Glutamatergic neuron (in vitro differentiated cells): ENCODE results near the gene P2RY12. TPM values are rescaled to one million over a fixed set of nuclear protein-coding genes. Genes with fewer than 3 reads are reported as not detected.

Experiments used
- DNase-seq: peaks from one replicate; pipeline ENCODE4 v3.0.0; 2022
- H3K27ac Mint-ChIP-seq: one replicate; pipeline ENCODE4 v1.8.0; 2020; ENCODE audit warnings: mild to moderate bottlenecking, mixed read lengths, inconsistent platforms; ENCODE audit not compliant: unreplicated experiment
- H3K27me3 Mint-ChIP-seq: one replicate; pipeline ENCODE4 v1.8.0; 2020; ENCODE audit warnings: mild to moderate bottlenecking, moderate library complexity, mixed read lengths, inconsistent platforms; ENCODE audit not compliant: unreplicated experiment
- H3K36me3 Mint-ChIP-seq: one replicate; pipeline ENCODE4 v1.8.0; 2020; ENCODE audit warnings: mild to moderate bottlenecking, mixed read lengths, inconsistent platforms; ENCODE audit not compliant: unreplicated experiment
- H3K4me1 Mint-ChIP-seq: one replicate; pipeline ENCODE4 v1.8.0; 2020; ENCODE audit warnings: mild to moderate bottlenecking, low read depth, mixed read lengths, inconsistent platforms; ENCODE audit not compliant: unreplicated experiment
- H3K4me3 Mint-ChIP-seq: one replicate; pipeline ENCODE4 v1.8.0; 2020; ENCODE audit warnings: mild to moderate bottlenecking, mixed read lengths, inconsistent platforms; ENCODE audit not compliant: unreplicated experiment
- H3K9me3 Mint-ChIP-seq: one replicate; pipeline ENCODE4 v1.8.0; 2020; ENCODE audit warnings: mild to moderate bottlenecking, moderate library complexity, mixed read lengths, inconsistent platforms; ENCODE audit not compliant: unreplicated experiment
- CTCF ChIP-seq: fragments of 200-600 bp; sonication (generic); IDR thresholded peaks from one replicate; pipeline ENCODE4 v1.5.0; 2021; ENCODE audit not compliant: partially characterized antibody, unreplicated experiment
- total RNA-seq: library from RNA; stranded (reverse); fragmentation: NEBNext Ultra II Directional; extraction: Animal tissue kit (Norgen Biotek cat#: 25700); gene quantifications from one replicate; pipeline ENCODE4 v1.2.1, GENCODE V29; 2021; ENCODE audit not compliant: unreplicated experiment

The P2RY12 gene
- total RNA-seq, 1 donor from 2014 or later: not detected

- no peak for TF ChIP-seq CTCF
- Mint-ChIP-seq H3K9me3 (no peaks in the 10 kb centered on the region), H3K4me3 (no peak overlapping the region), H3K4me1 (no peaks in the 10 kb centered on the region), H3K27ac (no peak overlapping the region), H3K27me3 (no peaks in the 10 kb centered on the region), H3K36me3 (no peaks in the 10 kb centered on the region)
- no peak for DNase-seq
These were observed 17.1 kb downstream of the P2RY12 start for GRCh38 chr3:151367448-151367847.

GRCh38 chr3:151366993-151367392, 17.6 kb downstream of the P2RY12 start:
- Mint-ChIP-seq H3K9me3 (no peaks in the 10 kb centered on the region), H3K27me3 (no peaks in the 10 kb centered on the region), H3K27ac (no peak overlapping the region), H3K4me1 (no peaks in the 10 kb centered on the region), H3K36me3 (no peaks in the 10 kb centered on the region), H3K4me3 (no peak overlapping the region)
- no peak for TF ChIP-seq CTCF
- DNase-seq: no peak

GRCh38 chr3:151362751-151363174, 21.8 kb downstream of the P2RY12 start:
- H3K4me1 Mint-ChIP-seq: no peaks in the 10 kb centered on the region
- TF ChIP-seq CTCF: no peak
- no peak overlapping the region for H3K4me3 Mint-ChIP-seq
- H3K27ac Mint-ChIP-seq: no peak overlapping the region
- no peaks in the 10 kb centered on the region for H3K9me3 Mint-ChIP-seq
- H3K36me3 Mint-ChIP-seq: no peaks in the 10 kb centered on the region
- no peak for DNase-seq
- H3K27me3 Mint-ChIP-seq: no peaks in the 10 kb centered on the region

GRCh38 chr3:151357463-151357850, 27.1 kb downstream of the P2RY12 start:
- TF ChIP-seq CTCF: no peak
- DNase-seq: no peak

GRCh38 chr3:151356794-151357462, 27.6 kb downstream of the P2RY12 start:
- no peaks in the 10 kb centered on the region for H3K36me3 Mint-ChIP-seq
- no peak for DNase-seq
- no peak overlapping the region for H3K4me3 Mint-ChIP-seq
- no peaks in the 10 kb centered on the region for H3K9me3 Mint-ChIP-seq
- no peaks in the 10 kb centered on the region for H3K4me1 Mint-ChIP-seq
- TF ChIP-seq CTCF: no peak
- no peaks in the 10 kb centered on the region for H3K27me3 Mint-ChIP-seq
- no peak overlapping the region for H3K27ac Mint-ChIP-seq

More at GRCh38 chr3:151357463-151357850, 27.1 kb downstream of the P2RY12 start:
- no peaks in the 10 kb centered on the region for H3K27me3 Mint-ChIP-seq
- no peak overlapping the region for H3K27ac Mint-ChIP-seq
- no peaks in the 10 kb centered on the region for H3K36me3 Mint-ChIP-seq
- no peaks in the 10 kb centered on the region for H3K9me3 Mint-ChIP-seq
- no peaks in the 10 kb centered on the region for H3K4me1 Mint-ChIP-seq
- H3K4me3 Mint-ChIP-seq: no peak overlapping the region
